Neutrophil (primary cell): ENCODE data around the gene CCDC73.

Source experiments
- H3K27ac ChIP-seq: fragments of 200-600 bp; sonication (generic); 2 replicates; pipeline ENCODE4 v1.5.1; 2016; ENCODE audit warnings: mild to moderate bottlenecking, moderate library complexity
- H3K27me3 ChIP-seq: fragments of 200-600 bp; sonication (generic); 2 replicates; pipeline ENCODE4 v1.6.0; 2016; ENCODE audit warnings: mild to moderate bottlenecking
- H3K36me3 ChIP-seq: fragments of 200-600 bp; sonication (generic); 2 replicates; pipeline ENCODE4 v1.5.1; 2017
- H3K4me1 ChIP-seq, 2 experiments: fragments of 200-600 bp in 1 of 2; sonication (generic) in 1 of 2; 1 replicate in 1 of 2; 2 replicates in 1 of 2; pipeline versions ENCODE4 v1.5.1 to v1.6.1; 2013 to 2016; ENCODE audit warnings: low read depth in 1 of 2, low read length in 1 of 2, mild to moderate bottlenecking in 1 of 2, moderate library complexity in 1 of 2; ENCODE audit not compliant: control insufficient read depth in 1 of 2, insufficient read depth in 1 of 2
- H3K4me3 ChIP-seq, 2 experiments: fragments of 200-600 bp in 1 of 2; sonication (generic) in 1 of 2; 1 replicate in 1 of 2; 2 replicates in 1 of 2; pipeline ENCODE4 v1.5.1; 2013 to 2016; ENCODE audit warnings: low read depth in 1 of 2, low read length in 1 of 2, mild to moderate bottlenecking in 1 of 2, moderate library complexity in 1 of 2
- H3K9me3 ChIP-seq: fragments of 200-600 bp; sonication (generic); 2 replicates; pipeline ENCODE4 v1.5.1; 2016
- TF ChIP-seq, protein P1 (sequence below): fragments of 200-600 bp; sonication (generic); IDR thresholded peaks from 2 replicates; pipeline ENCODE4 v1.5.1; 2016; ENCODE audit warnings: antibody characterized with exemption

CCDC73 gene

DNA sequence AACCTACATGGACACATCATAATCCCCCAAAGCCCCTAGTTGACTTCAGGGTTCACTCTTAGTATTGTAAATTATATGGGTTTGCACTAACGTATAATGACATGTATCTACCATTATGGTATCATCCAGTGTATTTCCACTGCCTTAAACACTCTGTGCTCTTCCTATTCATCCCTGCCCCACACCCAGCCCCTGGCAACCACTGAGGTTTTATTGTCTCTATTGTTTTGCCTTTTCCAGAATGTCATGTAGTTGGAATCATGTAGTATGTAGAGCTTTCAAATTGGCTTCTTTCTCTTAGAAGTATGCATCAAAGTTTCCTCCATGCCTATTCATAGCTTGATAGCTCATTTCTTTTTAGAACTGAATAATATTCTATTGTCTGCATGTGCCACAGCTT, 227.3 kb downstream of the CCDC73 start:
- TF ChIP-seq, protein P1, sequence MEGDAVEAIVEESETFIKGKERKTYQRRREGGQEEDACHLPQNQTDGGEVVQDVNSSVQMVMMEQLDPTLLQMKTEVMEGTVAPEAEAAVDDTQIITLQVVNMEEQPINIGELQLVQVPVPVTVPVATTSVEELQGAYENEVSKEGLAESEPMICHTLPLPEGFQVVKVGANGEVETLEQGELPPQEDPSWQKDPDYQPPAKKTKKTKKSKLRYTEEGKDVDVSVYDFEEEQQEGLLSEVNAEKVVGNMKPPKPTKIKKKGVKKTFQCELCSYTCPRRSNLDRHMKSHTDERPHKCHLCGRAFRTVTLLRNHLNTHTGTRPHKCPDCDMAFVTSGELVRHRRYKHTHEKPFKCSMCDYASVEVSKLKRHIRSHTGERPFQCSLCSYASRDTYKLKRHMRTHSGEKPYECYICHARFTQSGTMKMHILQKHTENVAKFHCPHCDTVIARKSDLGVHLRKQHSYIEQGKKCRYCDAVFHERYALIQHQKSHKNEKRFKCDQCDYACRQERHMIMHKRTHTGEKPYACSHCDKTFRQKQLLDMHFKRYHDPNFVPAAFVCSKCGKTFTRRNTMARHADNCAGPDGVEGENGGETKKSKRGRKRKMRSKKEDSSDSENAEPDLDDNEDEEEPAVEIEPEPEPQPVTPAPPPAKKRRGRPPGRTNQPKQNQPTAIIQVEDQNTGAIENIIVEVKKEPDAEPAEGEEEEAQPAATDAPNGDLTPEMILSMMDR: no peak
- H3K9me3 ChIP-seq: no peaks in the 10 kb centered on the region
- H3K36me3 ChIP-seq: no peaks in the 10 kb centered on the region

DNA sequence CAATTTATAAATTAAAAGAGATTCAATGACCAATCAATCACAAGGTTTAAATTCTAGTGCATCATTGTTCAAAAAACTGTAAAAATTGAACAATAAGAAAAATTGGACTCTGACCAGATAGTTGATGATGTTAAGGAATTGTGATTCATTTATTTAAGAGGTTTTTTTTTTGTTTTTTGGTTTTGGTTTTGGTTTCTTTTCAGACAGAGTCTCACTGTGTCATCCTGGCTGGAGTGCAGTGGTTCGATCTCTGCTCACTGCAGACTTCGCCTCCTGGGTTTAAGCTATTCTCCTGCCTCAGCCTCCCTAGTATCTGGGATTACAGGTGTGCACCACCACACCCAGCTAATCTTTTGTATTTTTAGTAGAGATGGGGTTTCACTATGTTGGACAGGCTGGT, 227.9 kb downstream of the CCDC73 start:
- Histone ChIP-seq H3K36me3 (no peaks in the 10 kb centered on the region), H3K4me1 (no peaks in the 10 kb centered on the region), H3K27ac (no peak overlapping the region), H3K27me3 (no peaks in the 10 kb centered on the region), H3K4me3 (no peak overlapping the region), H3K9me3 (no peaks in the 10 kb centered on the region)
- TF ChIP-seq, protein P1: no peak

More for the DNA sequence above, 227.3 kb downstream of the CCDC73 start:
- Histone ChIP-seq H3K4me3 (no peak overlapping the region), H3K27me3 (no peaks in the 10 kb centered on the region), H3K27ac (no peak overlapping the region), H3K4me1 (no peaks in the 10 kb centered on the region)

DNA sequence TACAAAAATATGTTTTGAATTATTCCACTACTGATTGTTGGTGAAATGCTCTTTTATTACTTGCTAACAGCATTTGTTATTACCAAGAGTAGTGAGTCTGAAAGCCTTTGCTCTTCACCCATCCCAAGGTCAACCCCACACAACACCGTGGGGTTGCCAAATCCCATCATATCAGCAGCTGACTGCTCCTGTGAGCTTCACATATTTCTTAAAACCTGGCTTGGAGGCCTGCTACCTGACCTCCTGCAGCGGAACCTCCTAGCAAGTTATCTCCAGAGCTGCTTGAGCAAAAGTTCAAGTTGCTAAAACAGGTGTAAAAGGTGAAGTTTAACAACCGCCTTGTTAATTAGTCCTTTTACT, 230.9 kb downstream of the CCDC73 start:
- H3K27me3 ChIP-seq: no peaks in the 10 kb centered on the region
- no peaks in the 10 kb centered on the region for H3K36me3 ChIP-seq
- H3K4me3 ChIP-seq: no peak overlapping the region
- no peaks in the 10 kb centered on the region for H3K9me3 ChIP-seq
- no peak overlapping the region for H3K27ac ChIP-seq
- no peaks in the 10 kb centered on the region for H3K4me1 ChIP-seq
- TF ChIP-seq, protein P1: no peak

DNA sequence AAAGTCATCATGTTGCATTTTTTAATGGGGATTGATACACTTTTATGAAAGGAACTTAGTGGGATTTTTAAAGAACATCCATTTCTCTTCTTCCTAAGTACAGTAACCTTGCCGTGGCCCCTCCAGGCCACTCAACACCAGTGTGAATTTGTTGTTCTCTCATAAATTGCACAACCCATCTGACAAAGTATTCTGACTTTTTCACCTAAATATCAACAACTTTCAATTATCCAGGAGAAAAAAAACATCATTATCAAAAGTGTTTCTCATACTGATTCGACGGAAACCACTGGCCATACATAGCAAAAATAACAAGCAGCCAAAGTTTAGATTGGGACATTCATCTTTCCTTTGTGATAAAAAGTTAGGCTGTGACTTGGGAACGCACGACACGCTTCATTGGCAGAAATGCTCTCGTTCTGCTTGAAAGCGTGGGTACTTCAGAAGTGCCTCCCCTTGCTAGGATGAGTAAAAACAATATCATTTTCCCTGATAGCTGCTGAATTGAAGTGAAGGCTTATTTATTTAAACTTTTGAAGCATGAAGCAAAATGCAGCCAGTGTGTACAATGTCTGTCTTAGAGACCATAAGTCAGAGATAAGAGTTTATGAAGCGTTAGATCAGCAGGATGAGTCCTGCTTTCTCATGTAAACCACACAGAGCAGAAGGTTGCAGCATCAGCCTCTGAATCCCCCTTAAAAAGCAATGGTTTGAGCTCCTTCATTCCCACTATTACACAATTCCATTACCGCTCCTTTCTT, 231.4 kb downstream of the CCDC73 start:
- no peaks in the 10 kb centered on the region for H3K9me3 ChIP-seq
- no peaks in the 10 kb centered on the region for H3K36me3 ChIP-seq
- TF ChIP-seq, protein P1: no peak
- no peak overlapping the region for H3K4me3 ChIP-seq
- no peaks in the 10 kb centered on the region for H3K27me3 ChIP-seq
- H3K27ac ChIP-seq: no peak overlapping the region
- H3K4me1 ChIP-seq: no peaks in the 10 kb centered on the region

DNA sequence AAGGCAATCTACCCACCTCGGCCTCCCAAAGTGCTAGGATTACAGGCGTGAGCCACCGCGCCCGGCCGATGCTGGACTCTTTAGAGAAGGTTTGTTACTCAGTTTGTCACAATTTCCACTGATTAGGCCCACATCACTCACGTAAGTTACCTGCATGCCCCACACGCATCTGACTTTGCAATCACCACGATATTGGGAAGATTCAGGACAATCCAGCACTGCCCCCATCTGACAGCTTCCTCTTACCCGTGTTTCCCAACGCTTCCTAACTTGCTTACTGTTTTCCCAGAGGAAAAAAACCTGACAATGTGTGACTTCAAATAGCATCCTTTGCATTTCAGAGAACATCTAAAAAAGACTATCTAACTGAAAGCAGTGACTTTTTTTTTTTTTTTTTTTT, 232.6 kb downstream of the CCDC73 start:
- H3K9me3 ChIP-seq: no peaks in the 10 kb centered on the region
- no peak overlapping the region for H3K27ac ChIP-seq
- H3K27me3 ChIP-seq: no peaks in the 10 kb centered on the region
- TF ChIP-seq, protein P1: no peak
- H3K36me3 ChIP-seq: no peaks in the 10 kb centered on the region
- H3K4me3 ChIP-seq: no peak overlapping the region
- no peaks in the 10 kb centered on the region for H3K4me1 ChIP-seq
